Stomach (tissue), 9 donors: ENCODE measurements around the gene TRIP13. TPM values are rescaled to one million over a fixed set of nuclear protein-coding genes. Genes with fewer than 3 reads are reported as not detected.
A peak's percentile ranks its signal among the peaks of the same experiment; 100 is the strongest.

Source experiments
- DNase-seq, 2 donors: peaks; one replicate each; pipeline versions ENCODE4 v3.0.0 to v3.0.0-alpha.2; 2013 to 2019
- H3K27ac ChIP-seq, 5 donors: fragments of 200-600 bp in 4 of 5; sonication (generic) in 4 of 5; one replicate each; pipeline ENCODE4 v1.5.1; 2013 to 2019; ENCODE audit warnings: mild to moderate bottlenecking in 1 of 5, moderate library complexity in 1 of 5
- H3K27me3 ChIP-seq, 3 donors: fragments of 200-600 bp; sonication (generic); one replicate each; pipeline ENCODE4 v1.5.1; 2017 to 2019; ENCODE audit warnings: mixed run types in 1 of 3
- H3K36me3 ChIP-seq, 4 donors: fragments of 200-600 bp; sonication (generic); 1 replicate in 3 of 4; 2 replicates in 1 of 4; pipeline ENCODE4 v1.5.1; 2016 to 2019
- H3K4me1 ChIP-seq, 4 donors: fragments of 200-600 bp; sonication (generic); one replicate each; pipeline ENCODE4 v1.5.1; 2016 to 2019
- H3K4me3 ChIP-seq, 4 donors: fragments of 200-600 bp; sonication (generic) in 3 of 4; one replicate each; pipeline ENCODE4 v1.5.1; 2016 to 2019; ENCODE audit warnings: mild to moderate bottlenecking in 1 of 4
- H3K9me3 ChIP-seq, 4 donors: fragments of 200-600 bp; sonication (generic); one replicate each; pipeline ENCODE4 v1.5.1; 2016 to 2019
- CTCF ChIP-seq, 7 experiments: fragments of 450-650 bp in 4 of 7; fragments of 200-600 bp in 3 of 7; sonication (generic) in 3 of 7; IDR thresholded peaks; one replicate each; pipeline ENCODE4 v1.5.1; 2016 to 2019; ENCODE audit warnings: antibody characterized with exemption in 7 of 7, control low read depth in 2 of 7, mild to moderate bottlenecking in 1 of 7
- EP300 ChIP-seq: sonication (generic); formaldehyde crosslinking; IDR thresholded peaks from one replicate; pipeline ENCODE4 v1.6.1; 2017; ENCODE audit warnings: antibody characterized with exemption
- POLR2A ChIP-seq, 4 donors: fragments of 450-650 bp; IDR thresholded peaks; one replicate each; pipeline ENCODE4 v1.6.1; 2016; ENCODE audit warnings: antibody characterized with exemption in 4 of 4, control low read depth in 2 of 4, mild to moderate bottlenecking in 1 of 4, moderate library complexity in 1 of 4
- POLR2AphosphoS5 ChIP-seq, 3 donors: sonication (generic); formaldehyde crosslinking; IDR thresholded peaks; one replicate each; pipeline ENCODE4 v1.6.1; 2016; ENCODE audit warnings: antibody characterized with exemption in 3 of 3
- WGBS, 5 donors: extraction: QIAGEN DNeasy Blood & Tissue Kit in 3 of 5; methylation state at CpG; one replicate each; pipeline versions ENCODE4 v1.1.5 to v1.1.7; 2013 to 2018; 5-methylcytosine and 5-hydroxymethylcytosine counted together
- intact Hi-C: fragments of 100-400 bp; cut with DNase I; formaldehyde crosslinking; loops from one replicate; pipeline ENCODE4 v1.15.1; 2023; ENCODE audit warnings: low total_unique reads
- polyA plus RNA-seq, 3 donors: library from polyadenylated mRNA; stranded (reverse); fragments of 200-250 nt; gene quantifications; one replicate each; pipeline ENCODE4 v1.2.3, GENCODE V29; 2013
- total RNA-seq, 5 donors: library from RNA; depleted of rRNA; stranded (reverse); fragments of >200 nt; gene quantifications; one replicate each; pipeline versions ENCODE4 v1.1.0 to v1.2.3, GENCODE V29; 2014 to 2016
- donor health status: healthy with polysubstance abuse.
- donor health status: Bipolar disorder and iron deficiency.
- donor health status: healthy.

The TRIP13 gene
- total and polyA plus RNA-seq, 8 donors, result 0.58 to 10.4 (median 3.5) TPM; not detected in 1

GRCh38 chr5:958701-959571 lies 66.3 kb downstream of the TRIP13 start:
- no peaks in the 10 kb centered on the region for H3K36me3 ChIP-seq
- peak overlapping the region; percentile 7 to 82 (median 59) for H3K27ac ChIP-seq
- no peaks in the 10 kb centered on the region for H3K9me3 ChIP-seq
- TF ChIP-seq CTCF (IDR thresholded peaks at IDR 0.05) (no peak), POLR2A (IDR thresholded peaks at IDR 0.05) (no peak), EP300 (no peak), POLR2AphosphoS5 (IDR thresholded peaks at IDR 0.05) (peak in 2 of 3 donors; percentile 59 to 60)
- WGBS, 5 donors, result 33 to 56% (median 47%) methylated on average over 44 to 48 of the region's 48 CpGs
- H3K4me3 ChIP-seq, result peak overlapping the region in 1 of 4 donors; percentile 13
- peak; percentile 59 to 87 for DNase-seq
- H3K4me1 ChIP-seq, result peaks cover 24 to 52% (median 46%) of the 10 kb centered on the region in 4 donors
- intact Hi-C loops, result no loop called here
- H3K27me3 ChIP-seq, result peaks cover 0 to 53% (median 3%) of the 10 kb centered on the region in 3 donors

- no peak for DNase-seq
- H3K27me3 ChIP-seq, result peaks cover 0 to 60% (median 3%) of the 10 kb centered on the region in 3 donors
- 74 to 86% (median 81%) methylated on average over 40 to 47 of the region's 47 CpGs for WGBS, 5 donors
- no peaks in the 10 kb centered on the region for H3K9me3 ChIP-seq
- no peaks in the 10 kb centered on the region for H3K36me3 ChIP-seq
- intact Hi-C loops, result no loop called here
- TF ChIP-seq POLR2AphosphoS5 (IDR thresholded peaks at IDR 0.05), result no peak
- TF ChIP-seq EP300, result no peak
- no peak for TF ChIP-seq POLR2A (IDR thresholded peaks at IDR 0.05)
- no peak for TF ChIP-seq CTCF (IDR thresholded peaks at IDR 0.05)
- H3K4me1 ChIP-seq, result peaks cover 24 to 56% (median 52%) of the 10 kb centered on the region in 4 donors
- no peak overlapping the region for H3K4me3 ChIP-seq
- peak overlapping the region in 2 of 5 donors; percentile 70 to 82 for H3K27ac ChIP-seq
These were observed 67.2 kb downstream of the TRIP13 start for GRCh38 chr5:959581-960531.

- DNase-seq, result no peak
- no peaks in the 10 kb centered on the region for H3K9me3 ChIP-seq
- intact Hi-C loops, result no loop called here
- H3K36me3 ChIP-seq, result no peaks in the 10 kb centered on the region
- WGBS, 5 donors, result 58 to 72% (median 62%) methylated on average over 7 of the region's 7 CpGs
- H3K27me3 ChIP-seq, result peaks cover 0 to 64% (median 3%) of the 10 kb centered on the region in 3 donors
- no peak overlapping the region for H3K4me3 ChIP-seq
- H3K4me1 ChIP-seq, result peaks cover 24 to 56% (median 53%) of the 10 kb centered on the region in 4 donors
- TF ChIP-seq POLR2A (IDR thresholded peaks at IDR 0.05) (no peak), POLR2AphosphoS5 (IDR thresholded peaks at IDR 0.05) (no peak), EP300 (no peak), CTCF (IDR thresholded peaks at IDR 0.05) (no peak)
- H3K27ac ChIP-seq, result peak overlapping the region in 1 of 5 donors; percentile 27
These were observed 67.9 kb downstream of the TRIP13 start for GRCh38 chr5:960551-960950.
